HG02610 (cell line): ENCODE data around the gene ZNF407.
"Not testable (repeated sequence)": the region's sequence is repeated elsewhere in the genome, so short reads cannot be mapped to it uniquely, and the experiment has no call there.

ENCODE experiments used
- ATAC-seq: cut with Tn5 transposase; IDR thresholded peaks from one replicate; pipeline ENCODE4 v1.9.1; 2021; ENCODE audit warnings: mild to moderate bottlenecking, moderate library complexity; ENCODE audit not compliant: unreplicated experiment

Gene ZNF407

DNA sequence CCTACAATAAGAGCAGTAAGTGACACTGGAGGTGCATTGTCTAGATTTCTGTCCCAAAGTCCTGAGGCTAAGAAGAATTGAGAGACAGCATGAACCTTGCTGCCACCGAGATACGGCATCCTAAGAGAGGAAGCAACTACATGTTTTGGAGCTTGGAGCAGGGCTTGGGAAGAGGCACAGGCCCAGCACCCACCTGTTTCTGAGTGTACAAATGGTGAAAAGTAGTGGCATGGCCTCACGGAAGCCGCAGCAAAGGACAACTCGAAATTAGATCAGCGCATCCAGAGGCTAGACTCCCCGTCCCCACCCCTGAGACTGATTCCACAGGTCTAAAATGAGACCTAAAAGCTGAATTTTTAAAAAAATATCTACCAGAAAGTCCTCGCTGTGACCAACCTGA is 483.8 kb downstream of the ZNF407 start:
- ATAC-seq, result no peak

- ATAC-seq, result no peak
These were observed 485.5 kb downstream of the ZNF407 start for GRCh38 chr18:75083131-75083530.

GRCh38 chr18:75083761-75084160 is 486.1 kb downstream of the ZNF407 start:
- ATAC-seq, result no peak

DNA sequence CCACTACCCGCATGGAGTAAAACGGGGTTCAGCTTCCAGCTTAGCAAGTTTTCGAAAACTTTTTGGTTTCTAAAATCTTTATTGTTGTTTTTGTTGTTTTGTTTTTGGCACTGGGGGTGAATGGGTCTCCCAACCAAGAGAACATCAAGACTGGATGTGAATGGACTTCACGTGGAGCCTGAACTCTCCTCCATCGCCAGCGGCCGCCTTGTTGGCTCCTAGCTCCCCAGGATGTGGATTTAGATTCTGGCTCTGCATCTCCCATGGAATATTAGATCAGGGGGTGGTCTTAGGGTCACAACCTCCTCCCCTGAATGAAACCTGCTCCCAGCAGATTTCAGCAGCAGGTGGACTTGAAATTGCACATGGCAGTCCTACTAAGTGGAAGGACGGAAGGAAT is 488.0 kb downstream of the ZNF407 start:
- ATAC-seq, result not testable (repeated sequence)

GRCh38 chr18:75086494-75087034 is 488.9 kb downstream of the ZNF407 start:
- ATAC-seq, result no peak

- ATAC-seq, result no peak
These were observed 489.7 kb downstream of the ZNF407 start for GRCh38 chr18:75087119-75088020.

DNA sequence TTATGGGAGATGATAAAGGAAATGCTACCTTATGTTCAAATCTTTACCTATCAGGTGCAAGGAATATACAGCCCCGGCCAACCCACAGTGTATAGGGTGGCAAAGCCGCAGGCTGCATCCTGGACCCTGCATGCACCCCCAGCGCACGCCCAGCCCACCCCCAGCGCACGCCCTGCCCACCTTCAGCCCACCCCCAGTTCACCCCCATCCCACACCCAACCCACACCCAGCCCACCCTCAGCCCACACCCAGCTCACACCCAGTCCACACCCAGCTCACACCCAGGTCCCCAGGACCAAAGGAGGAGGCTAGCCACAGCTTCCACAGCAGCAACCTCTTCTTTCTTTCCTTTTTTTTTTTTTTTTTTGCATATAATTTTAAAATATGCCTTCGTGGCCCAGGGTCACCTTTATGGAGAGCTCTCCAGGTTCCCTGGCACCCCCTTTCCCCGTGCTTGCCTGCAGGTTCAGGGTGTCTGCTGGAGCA is 490.4 kb downstream of the ZNF407 start:
- ATAC-seq, result no peak

DNA sequence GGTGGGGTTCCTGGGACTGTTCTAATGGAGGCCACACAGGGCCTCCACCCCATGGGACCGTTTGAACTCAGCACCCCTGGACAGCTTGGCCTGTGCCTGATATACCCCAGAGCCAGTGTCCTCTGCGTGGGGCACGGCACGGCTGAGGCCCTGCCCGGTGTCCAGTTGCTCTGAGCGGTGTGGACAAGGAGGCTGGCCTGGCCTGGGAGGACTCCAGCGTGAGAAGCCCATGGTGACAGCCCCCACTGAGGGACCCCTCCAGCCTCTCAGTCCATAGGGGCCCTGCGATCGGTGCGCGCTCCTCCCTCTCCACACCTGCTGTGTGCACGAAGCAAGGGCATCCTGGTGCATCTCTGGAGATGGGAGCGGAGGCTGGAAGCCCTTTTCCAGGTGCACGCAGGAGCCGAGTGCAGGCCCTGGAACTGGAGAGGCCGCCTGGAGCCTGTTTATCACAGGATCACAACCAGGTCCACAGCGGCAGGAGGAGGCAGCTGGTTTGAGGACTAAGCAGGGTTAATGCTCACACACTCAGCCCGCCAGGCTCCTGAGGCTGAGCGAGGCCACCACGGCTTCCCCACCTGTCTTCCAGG is 491.0 kb downstream of the ZNF407 start:
- ATAC-seq, result no peak

- ATAC-seq, result no peak
These were observed 492.2 kb downstream of the ZNF407 start for GRCh38 chr18:75089748-75090327.

- ATAC-seq, result no peak
These were observed 492.7 kb downstream of the ZNF407 start for GRCh38 chr18:75090336-75090735.

DNA sequence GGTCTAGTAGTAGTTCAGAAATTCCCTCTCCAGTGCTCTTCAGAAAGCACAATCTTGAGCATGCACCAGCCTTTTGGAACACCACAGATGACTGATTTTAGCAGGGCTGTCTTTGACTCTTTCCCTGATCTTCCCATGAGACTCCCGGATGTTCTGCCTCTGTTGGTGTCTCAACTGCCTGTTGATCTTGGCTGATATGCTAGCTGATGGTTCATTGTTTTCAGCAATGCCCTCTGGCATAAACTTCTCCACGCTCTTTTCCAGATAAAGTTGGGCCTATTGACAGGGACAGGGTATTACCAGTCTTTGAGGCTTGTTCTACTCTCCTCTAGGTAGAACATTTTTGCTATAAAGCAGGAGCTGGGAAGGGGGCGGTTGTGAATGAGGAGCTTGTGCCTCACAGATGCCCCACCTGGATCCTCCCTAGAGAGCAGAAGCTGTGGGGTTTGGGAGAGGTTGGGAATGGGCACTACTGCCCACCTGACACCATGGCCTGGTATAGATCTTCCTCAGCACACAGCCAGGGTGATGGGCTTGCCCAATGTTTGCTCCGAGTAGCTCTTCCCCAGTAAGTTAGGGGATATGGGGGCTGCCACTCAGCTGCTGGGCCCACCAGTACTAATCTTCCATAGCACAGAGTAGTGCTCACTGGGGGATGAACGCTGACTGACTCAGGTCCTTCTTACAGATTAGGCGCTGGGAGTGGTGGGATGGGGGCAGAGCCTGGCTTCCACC is 500.0 kb downstream of the ZNF407 start:
- ATAC-seq, result no peak

GRCh38 chr18:75100832-75101630 is 503.4 kb downstream of the ZNF407 start:
- ATAC-seq, result no peak

GRCh38 chr18:75101916-75102315 is 504.2 kb downstream of the ZNF407 start:
- no peak for ATAC-seq

DNA sequence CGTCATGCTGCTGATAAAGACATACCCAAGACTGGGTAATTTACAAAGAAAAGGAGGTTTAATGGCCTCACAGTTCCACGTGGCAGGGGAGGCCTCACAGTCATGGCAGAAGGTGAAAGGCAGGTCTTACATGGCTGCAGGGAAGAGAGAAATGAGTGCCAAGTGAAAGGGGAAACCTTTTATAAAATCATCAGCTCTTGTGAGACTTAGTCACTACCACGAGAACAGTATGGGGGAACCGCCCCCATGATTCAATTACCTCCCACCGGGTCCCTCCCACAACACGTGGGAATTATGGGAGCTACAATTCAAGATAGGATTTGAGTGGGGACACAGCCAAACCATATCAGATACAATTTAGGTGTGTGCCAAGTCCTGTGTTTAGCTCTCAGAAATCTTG is 506.4 kb downstream of the ZNF407 start:
- not testable (repeated sequence) for ATAC-seq

DNA sequence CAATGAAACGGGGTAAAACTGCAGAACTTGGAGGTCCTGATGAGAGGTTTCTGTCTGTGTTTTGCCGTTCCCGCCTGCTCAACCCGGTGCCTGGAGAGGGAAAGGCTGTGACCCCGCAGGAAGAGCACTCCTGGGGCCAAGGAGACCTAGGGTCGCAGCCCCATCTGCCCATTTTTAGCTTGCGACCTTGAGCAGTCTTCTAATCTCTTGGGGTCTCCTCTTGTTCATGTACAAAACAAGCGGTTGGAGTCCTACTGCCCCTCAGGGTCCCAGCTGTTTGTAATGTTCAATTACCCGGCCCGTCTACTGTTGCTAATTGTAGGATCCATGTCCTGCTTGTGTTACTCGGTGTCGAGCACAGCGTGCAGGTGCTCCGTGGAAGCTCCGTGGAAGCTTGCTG is 506.8 kb downstream of the ZNF407 start:
- ATAC-seq, result no peak

DNA sequence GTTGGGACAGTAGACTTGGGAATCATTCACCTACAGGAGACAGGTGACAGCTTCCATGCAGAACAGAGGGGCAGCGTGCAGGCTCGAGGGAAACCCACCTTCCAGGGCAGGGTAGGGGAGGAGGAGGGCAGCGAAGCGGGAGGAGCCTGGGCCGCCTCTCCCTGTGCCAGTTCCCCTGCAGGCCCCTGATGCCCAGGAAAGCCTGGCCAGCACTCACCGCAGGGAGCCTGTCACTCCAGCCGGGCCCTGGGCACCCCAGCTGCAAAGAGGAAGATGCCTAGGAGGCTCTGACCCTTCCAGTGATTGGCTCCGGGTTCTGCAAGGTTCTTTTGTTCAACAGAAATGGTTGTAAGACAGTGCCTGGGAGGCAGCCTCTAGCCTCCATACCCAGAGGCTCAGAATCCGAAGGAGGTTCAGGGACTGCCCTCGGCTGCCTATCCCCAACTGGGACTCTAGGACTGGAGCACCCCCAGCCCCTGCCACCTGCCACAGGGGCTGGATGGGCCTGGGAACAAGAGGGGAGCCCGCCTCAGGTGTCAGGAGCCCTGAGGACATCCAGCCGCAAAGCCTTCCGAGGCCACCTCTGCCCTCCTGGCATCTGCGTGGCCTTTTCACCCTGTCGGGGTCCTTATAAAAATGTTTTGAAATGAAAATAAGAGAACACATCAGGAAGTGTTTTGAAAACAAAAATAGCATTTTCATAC is 508.0 kb downstream of the ZNF407 start:
- no peak for ATAC-seq

DNA sequence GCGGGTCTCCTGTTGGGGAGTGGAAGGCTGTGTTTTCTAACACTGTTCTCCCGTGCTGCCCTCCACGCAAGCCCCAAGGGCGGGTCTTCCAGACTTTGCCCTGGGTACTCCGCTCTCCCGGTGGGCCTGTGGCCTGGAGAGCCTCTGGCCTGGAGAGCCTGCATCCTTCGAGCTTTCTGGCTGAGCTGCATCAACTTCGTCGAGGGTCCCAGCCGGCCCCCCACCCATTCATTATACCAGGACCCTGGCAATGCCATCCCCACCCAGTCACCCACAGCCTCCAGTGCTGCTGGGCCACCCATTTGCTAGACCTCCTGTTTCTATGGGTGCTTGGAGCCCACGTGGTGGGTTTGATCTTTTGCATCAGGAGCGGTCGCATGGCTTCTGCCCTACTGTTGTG is 509.1 kb downstream of the ZNF407 start:
- no peak for ATAC-seq

DNA sequence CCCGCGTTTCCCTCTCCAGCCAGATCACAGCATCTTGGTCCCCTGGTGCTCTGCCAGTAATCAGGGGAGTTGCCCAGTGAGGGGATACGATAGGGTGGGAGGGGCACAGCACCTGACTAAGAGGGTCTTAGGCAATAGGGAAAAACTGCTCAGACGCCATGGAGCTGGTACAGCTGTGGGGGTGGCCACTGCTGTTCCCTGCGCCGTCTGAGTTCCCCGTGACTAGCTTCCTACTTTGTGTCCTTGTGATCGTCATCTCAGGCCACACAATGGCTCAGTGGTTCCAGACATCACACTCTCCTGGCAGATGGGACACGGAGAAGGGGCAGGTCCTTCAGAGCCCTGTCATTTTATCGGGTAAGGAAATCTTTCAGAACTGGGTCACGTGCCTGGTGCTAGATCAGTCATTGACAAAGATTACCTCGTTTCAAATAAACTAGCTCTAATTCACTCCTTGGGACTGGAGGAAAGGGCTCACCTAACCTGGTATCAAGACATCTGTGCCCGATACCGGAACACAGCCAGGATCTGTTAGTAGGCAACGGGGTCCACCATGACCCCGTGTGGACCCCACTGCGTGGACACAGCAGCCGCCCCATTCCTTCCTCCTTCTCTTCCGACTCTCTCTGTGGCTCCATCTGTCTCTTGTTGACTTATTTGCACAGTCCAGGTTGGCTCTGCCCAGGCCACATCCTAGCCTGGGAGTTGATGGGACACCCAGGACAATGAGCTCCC is 509.7 kb downstream of the ZNF407 start:
- ATAC-seq, result no peak

GRCh38 chr18:75107931-75108276 is 510.2 kb downstream of the ZNF407 start:
- no peak for ATAC-seq
